GM18519 (cell line): Measurements from ENCODE around the gene C1orf216.
"Not testable (repeated sequence)": the region's sequence is repeated elsewhere in the genome, so short reads cannot be mapped to it uniquely, and the experiment has no call there.

ENCODE experiments used
- ATAC-seq: cut with Tn5 transposase; IDR thresholded peaks from one replicate; pipeline ENCODE4 v1.9.1; 2021; ENCODE audit warnings: mild to moderate bottlenecking, moderate library complexity; ENCODE audit not compliant: unreplicated experiment, low FRiP score

The C1orf216 gene

DNA sequence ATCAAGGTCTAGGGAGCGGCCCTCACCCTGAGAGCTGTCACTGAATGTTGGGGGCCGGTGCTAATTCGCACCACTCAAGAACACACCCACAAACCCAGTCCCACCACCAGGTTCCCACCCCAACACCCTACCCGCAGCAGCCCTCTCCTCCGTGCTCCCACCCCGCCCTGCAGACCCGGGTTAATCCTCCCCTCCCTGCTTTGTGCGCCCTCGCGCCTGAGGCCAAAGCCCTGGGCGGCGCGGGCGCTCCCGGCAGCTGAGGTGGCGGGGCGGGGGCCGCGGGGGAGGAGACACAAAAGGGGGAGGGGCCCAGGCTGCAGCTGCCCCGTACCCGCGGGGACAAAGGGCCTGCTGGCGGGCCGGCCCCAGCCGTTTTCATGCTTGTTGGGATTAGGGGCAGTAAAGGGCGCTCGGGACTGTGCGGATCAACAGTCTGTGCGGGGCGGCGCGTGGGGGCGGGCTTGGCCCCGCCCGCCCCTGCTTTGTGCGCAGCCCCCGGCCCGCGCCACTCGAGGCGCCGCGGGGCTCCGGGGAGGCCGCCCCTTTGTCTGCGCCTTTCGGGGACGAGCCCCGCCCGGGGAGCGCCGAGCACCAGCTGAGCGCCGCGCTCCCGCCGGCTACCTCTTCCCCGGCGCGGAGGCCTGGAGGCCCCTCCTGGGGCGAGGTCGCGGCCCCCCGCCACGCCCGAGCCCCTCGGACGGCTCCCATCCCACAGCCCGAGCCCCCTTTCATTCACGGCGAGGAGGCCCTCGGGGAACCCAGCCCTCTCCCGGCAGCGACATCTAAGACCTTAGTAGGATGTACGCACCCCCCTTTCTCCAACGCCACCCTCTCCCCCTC, 10.9 kb downstream of the C1orf216 start:
- no peak for ATAC-seq

GRCh38 chr1:35706846-35707600, 11.7 kb downstream of the C1orf216 start:
- no peak for ATAC-seq

GRCh38 chr1:35702508-35702907, 16.2 kb downstream of the C1orf216 start:
- no peak for ATAC-seq

- not testable (repeated sequence) for ATAC-seq
Measured at GRCh38 chr1:35699152-35699551, 19.5 kb downstream of the C1orf216 start.

GRCh38 chr1:35692317-35692716, 26.4 kb downstream of the C1orf216 start:
- no peak for ATAC-seq

GRCh38 chr1:35691571-35692220, 27.0 kb downstream of the C1orf216 start:
- no peak for ATAC-seq

DNA sequence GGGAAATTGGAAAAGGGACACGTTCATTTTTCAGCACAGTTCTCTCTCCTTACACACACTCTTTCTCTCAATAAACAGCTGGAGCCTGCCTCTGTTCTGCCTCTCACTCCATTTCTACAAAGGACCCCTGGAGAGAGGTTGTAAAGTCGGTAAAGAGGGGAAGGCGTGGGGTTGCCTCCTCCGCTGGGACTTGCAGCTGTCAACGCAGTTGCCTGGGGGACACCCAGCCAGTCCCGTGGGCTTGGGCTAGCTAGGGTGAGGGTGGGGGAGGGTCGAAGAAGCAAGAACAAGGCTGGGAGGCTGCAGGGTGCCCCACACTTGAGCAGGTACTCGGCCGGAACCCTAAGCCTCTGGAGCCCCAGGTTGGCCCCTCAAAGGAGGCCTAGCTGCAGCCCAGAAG, 27.6 kb downstream of the C1orf216 start:
- no peak for ATAC-seq

- ATAC-seq: not testable (repeated sequence)
Measured at GRCh38 chr1:35690103-35690502, 28.6 kb downstream of the C1orf216 start.

- no peak for ATAC-seq
Measured at GRCh38 chr1:35688161-35688560, 30.5 kb downstream of the C1orf216 start.

GRCh38 chr1:35683012-35683411, 35.7 kb downstream of the C1orf216 start:
- ATAC-seq: no peak

GRCh38 chr1:35680271-35680670, 38.4 kb downstream of the C1orf216 start:
- ATAC-seq: no peak

DNA sequence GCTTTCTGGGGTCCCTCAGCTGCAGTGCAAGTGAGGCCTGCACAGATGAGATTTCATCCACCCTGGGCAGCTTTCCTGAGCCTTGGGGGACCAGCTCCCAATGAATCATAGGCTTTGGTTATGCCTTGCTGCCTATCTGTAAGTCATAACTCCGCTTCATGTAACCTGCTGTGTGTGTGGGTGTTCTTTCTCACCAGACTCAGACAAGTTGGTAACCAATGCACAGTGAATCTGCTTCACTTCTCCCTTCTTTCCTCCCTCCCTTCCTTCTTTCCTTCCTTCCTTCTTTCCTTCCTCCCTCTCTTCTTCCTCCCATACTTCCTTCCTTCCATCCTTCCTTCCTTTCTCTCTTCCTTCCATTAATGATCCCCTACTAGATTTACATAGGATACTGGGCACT, 42.9 kb downstream of the C1orf216 start:
- no peak for ATAC-seq

- no peak for ATAC-seq
Measured at GRCh38 chr1:35674111-35674510, 44.6 kb downstream of the C1orf216 start.

DNA sequence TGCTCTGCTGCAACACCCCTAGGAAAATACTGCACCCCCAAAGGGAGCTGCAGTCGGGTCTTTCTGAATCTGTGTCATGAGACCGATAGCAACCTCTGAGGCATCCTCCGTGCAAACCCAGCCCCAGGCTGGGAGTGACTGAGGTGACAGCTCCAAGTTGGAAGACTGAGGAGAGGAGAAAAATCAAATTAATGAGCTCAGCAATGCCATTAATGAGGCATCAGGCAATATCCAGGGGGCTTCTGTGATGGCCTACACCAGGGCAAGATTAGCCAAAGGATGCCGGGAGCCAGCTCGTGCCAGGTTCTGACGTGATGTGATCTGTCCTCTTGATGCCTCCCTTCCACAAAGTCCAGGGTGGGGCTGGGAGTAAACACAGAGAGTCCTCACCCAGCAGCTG, 46.6 kb downstream of the C1orf216 start:
- ATAC-seq: no peak

- ATAC-seq: no peak
Measured at GRCh38 chr1:35668506-35668905, 50.2 kb downstream of the C1orf216 start.

GRCh38 chr1:35666916-35667315, 51.8 kb downstream of the C1orf216 start:
- no peak for ATAC-seq

DNA sequence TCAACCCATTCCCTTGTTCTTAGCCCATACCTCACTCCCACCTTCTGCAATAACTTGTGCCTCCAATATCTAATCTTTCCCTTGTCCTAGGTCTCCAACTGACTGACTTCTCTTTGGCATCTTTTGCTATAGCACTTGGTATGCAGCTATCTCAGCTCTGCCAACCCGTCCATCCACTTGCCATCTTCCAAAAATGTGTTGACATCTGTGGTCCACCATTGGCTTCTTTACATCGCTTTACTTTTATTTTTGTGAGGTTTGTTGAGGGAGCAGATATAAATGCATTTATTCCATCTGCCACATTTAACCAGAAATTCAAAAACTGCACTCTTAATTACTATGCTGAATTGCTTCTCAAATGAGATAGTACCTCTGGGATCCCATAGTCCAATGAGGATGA, 52.5 kb downstream of the C1orf216 start:
- ATAC-seq: no peak
